GF-D8 (cell line): ENCODE measurements around the gene MIDN.
"Not testable (repeated sequence)": the region's sequence is repeated elsewhere in the genome, so short reads cannot be mapped to it uniquely, and the experiment has no call there.

ENCODE experiments used
- DNase-seq: peaks from one replicate; lab custom pipeline; 2025; lab: John Stamatoyannopoulos, UW

MIDN gene

DNA sequence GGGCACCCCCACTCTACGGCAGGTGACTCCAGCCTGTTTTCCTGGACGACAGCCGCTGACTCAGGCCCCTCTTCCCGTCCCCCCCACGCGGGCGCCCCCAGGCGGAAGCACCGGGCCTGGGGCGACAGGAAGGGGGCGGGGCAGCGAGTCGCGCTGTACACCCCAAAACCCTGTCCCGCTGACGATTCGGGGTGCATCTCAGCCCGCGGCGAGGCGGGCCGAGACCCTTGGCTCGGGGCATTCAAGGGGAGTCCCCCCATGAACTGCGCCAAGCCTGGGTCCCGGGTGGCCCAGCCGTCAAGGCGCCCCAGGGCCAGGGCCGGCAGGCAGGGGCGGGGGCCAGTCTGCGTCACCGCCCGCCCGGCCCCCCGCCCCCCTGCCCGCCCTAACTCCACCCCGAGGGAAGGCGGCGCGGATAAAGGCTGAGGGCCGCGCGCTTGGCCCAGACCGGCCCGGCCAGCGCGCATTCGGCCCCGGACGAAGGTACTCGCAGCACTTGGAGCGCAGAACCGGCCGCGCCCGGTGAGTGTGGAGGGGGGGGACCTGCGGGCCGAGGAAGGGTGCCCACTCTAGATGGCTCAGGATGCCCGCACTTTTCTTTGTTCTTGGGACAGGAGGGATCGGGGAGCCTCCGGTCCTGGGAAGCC lies at the start of gene MIDN:
MIDN (plus strand) TSS at position 445 of the 647 bp plus-strand sequence. CDS start 1,714 bp downstream, outside the sequence.
- DNase-seq, result peak; percentile 8

- DNase-seq, result no peak
These were observed 48.9 kb upstream of the MIDN start for GRCh38 chr19:1199531-1199930.

DNA sequence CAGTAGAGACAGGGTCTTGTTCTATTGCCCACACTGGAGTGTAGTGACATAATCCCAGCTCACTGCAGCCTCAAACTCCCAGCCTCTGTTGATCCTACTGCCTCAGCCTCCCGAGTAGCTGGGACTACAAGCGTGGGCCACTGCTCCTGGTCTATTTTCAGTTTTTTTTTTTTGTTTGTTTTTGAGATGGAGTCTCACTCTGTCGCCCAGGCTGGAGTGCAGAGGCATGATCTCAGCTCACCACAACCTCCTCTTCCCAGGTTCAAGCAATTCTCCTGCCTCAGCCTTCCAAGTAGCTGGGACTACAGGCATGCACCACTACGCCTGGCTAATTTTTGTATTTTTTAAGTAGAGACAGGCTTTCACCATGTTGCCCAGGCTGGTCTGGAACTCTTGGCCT lies 47.8 kb upstream of the MIDN start:
- not testable (repeated sequence) for DNase-seq

DNA sequence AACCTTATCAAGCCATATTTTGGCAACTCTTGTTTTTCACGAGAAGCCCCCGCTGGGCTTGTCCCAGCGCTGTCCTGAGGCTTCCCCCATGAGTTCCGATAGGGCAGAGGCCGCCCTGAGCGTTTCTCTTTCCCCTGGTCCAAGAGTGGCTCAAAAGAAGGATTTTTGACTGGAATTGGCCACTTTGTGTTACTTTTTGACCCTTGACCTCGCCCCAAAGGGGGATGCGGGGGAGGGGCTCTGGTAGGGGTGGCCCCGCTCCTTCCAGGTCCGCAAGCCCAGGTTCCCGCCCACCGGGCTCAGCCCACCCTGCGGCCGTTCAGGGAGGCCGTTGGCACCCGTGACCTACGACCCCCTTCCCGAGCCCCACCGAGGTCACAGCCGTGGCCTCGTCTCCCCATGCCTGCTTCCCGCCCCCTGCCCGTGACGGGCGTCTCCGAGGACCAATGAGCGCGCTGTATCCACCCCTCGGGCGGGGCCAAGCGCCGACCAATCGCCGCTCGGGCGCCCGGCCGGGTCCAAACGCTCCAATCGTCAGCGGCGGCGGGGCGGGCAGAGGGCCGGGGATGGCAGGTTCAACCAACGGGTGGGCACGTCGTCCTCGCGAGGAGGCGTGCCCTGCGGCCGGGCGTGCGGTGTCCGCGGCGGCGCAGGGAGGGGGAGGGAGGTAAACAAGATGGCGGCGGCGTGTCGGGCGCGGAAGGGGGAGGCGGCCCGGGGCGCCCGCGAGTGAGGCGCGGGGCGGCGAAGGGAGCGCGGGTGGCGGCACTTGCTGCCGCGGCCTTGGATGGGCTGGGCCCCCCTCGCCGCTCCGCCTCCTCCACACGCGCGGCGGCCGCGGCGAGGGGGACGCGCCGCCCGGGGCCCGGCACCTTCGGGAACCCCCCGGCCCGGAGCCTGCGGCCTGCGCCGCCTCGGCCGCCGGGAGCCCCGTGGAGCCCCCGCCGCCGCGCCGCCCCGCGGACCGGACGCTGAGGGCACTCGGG lies 43.0 kb upstream of the MIDN start, which contains the start of gene STK11:
STK11 (plus strand) TSS at position 665 of the 986 bp plus-strand sequence. CDS start 1,136 bp downstream, outside the sequence.
- peak; percentile 86 for DNase-seq

DNA sequence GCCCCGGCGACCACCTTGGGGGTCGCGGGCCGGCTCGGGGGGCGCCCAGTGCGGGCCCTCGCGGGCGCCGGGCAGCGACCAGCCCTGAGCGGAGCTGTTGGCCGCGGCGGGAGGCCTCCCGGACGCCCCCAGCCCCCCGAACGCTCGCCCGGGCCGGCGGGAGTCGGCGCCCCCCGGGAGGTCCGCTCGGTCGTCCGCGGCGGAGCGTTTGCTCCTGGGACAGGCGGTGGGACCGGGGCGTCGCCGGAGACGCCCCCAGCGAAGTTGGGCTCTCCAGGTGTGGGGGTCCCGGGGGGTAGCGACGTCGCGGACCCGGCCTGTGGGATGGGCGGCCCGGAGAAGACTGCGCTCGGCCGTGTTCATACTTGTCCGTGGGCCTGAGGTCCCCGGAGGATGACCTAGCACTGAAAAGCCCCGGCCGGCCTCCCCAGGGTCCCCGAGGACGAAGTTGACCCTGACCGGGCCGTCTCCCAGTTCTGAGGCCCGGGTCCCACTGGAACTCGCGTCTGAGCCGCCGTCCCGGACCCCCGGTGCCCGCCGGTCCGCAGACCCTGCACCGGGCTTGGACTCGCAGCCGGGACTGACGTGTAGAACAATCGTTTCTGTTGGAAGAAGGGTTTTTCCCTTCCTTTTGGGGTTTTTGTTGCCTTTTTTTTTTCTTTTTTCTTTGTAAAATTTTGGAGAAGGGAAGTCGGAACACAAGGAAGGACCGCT lies 42.1 kb upstream of the MIDN start:
- no peak for DNase-seq

- DNase-seq, result peak; percentile 37
These were observed 41.4 kb upstream of the MIDN start for GRCh38 chr19:1206864-1207450.

DNA sequence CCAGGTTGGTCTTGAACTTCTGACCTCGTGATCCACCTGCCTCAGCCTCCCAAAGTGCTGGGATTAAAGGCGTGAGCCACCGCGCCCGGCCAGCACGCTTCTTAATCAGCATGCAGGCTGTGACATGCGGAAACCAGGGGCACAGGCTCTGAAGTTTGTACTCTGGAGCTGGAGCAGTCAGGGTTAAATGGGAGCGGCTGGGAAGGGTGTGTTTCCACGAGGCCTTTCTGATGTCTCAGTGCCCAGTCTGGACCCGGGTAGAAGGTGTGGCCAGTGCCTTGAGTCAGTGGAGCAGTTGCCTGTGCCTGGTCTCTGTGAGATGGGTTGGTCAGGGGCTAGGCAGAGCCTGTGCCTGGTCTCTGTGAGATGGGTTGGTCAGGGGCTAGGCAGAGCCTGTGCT lies 39.6 kb upstream of the MIDN start:
- not testable (repeated sequence) for DNase-seq

DNA sequence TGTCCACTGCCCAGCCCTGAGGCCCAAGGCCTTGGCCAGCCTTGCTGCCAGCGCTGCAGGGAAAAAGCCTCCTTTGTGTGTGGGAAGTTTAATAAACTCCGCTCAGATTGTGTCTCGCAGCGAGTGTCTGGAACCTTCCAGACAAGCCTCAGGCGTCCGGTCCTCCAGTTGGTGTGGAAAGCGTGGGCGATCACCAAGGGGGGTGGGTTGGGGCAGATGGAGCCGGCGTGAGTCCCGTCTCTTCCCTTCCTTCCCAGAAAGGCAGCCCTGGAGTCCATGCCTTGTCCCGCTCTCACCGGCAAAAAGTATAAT lies 38.2 kb upstream of the MIDN start:
- no peak for DNase-seq

DNA sequence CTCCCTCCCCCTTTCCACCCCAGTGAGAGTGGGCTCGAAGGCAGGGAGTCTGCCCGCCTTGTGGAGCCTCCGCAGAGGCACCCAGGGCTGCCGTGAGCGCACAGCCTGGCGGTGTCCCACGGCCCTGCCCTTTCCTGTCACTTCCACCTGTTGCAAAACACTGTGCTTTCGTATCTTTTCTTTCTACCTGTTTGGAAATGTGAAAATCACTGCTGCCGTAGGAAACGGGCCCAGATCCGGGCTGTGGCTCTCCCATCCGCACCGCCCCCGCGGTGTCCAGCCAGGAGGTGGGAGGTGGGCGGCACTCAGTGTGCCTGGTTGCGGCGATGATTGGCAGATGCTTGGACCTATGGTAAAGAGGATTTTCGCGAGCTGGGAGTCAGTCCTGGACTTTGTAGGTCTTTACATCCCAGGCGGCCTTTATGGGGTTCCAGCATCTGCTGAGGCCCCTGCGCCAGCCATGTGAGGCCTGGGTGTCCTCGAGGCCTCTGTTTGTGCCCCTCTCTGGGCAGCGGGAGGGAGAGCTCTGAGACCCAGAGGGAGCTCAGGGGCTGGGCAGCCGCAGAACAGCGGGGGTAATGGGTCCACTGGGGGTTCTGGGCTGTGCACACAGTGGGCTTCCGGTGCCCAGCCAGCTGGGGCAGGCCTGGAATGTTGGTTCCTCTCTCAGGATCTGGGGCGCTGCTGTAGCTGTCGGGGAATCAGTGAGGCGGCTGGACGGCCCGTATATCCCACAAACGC lies 36.7 kb upstream of the MIDN start:
- no peak for DNase-seq

DNA sequence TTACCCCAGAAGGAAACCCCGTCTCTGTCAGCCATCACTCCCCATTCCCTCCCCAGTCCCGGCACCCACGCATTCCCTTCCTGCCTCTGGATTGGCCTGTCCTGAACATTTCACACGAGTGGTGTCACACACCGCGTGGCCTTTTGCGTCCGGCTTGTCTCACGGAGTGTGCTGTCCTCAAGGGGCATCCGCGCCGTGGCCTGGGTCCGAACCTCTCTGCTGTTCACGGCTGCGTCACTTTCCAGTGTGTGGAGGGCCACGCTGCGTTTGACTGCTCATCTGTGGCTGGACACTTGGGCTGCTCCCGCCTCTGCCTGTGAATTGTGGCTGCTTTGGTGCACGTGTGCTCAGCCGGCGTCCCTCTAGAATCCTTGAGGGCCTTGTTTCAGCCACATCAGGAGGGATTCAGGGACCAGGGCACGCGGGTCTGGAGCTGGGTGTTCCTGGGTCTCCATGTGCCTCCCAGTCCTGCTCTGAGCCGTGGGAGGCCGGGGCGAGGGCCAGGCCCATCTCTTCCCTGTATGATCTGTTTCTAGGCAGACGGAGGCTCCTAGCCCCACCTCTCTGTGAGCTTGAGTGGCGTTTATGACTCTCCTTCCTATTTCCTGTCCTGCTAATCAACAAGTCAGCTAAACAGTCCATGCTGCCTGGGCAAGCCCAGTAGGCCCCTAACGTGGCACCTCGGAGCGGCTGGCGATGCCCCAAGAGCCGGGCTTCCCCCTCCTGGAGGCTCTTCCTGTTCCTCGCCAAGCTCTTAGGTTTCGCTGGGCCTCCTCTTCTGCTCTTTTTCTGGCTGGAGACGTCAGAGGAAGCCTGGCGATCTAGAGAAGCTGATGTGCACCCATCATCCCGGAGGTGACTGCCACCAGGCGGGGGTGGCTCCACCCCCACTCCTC lies 34.7 kb upstream of the MIDN start:
- DNase-seq, result peak; percentile 69

- no peak for DNase-seq
These were observed 34.0 kb upstream of the MIDN start for GRCh38 chr19:1214299-1214861.

DNA sequence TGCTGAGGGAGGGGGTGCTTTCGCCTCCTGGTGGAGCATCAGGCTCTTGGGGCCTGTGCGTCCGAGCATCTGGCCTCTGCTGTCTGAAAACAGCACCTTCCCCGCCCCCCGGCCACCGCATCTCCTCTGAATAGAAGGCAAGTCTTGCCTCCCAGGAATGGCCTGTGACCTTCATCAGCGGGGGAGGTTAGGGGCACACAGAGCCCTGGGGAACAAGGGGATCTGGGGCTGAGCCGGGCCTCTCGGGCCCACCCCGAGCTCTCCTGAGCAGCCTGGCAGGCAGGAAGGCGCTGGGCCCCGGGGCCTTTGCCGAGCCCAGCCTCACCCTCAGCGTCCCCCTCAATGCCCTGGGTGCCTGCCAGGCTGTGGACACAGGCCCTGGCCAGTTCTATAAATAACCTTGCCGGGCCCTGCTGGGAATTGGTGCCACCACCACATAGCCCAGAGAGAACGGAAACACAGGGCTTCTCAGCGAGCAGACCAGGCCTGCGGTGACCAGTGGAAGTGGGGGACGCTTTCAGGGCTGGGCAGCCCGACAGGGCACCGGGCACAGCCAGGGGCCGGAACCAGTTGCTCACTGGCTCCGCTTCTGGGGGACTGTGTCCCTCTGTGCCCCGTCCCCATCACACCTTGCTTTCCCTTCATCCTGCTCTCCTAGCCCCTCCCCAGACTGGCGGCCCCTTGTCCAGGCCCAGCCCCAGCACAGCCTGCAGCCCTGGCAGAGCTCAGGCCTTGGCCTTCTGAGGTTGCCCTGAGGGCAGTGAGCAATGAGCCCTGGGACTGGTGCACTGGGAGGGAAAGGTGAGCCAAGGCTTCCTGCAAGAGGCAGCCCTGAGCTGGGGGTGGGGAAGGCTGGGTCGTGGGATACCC lies 33.3 kb upstream of the MIDN start:
- DNase-seq, result no peak

GRCh38 chr19:1216756-1217155 lies 31.6 kb upstream of the MIDN start:
- no peak for DNase-seq

- DNase-seq, result no peak
These were observed 31.0 kb upstream of the MIDN start for GRCh38 chr19:1217366-1217765.

DNA sequence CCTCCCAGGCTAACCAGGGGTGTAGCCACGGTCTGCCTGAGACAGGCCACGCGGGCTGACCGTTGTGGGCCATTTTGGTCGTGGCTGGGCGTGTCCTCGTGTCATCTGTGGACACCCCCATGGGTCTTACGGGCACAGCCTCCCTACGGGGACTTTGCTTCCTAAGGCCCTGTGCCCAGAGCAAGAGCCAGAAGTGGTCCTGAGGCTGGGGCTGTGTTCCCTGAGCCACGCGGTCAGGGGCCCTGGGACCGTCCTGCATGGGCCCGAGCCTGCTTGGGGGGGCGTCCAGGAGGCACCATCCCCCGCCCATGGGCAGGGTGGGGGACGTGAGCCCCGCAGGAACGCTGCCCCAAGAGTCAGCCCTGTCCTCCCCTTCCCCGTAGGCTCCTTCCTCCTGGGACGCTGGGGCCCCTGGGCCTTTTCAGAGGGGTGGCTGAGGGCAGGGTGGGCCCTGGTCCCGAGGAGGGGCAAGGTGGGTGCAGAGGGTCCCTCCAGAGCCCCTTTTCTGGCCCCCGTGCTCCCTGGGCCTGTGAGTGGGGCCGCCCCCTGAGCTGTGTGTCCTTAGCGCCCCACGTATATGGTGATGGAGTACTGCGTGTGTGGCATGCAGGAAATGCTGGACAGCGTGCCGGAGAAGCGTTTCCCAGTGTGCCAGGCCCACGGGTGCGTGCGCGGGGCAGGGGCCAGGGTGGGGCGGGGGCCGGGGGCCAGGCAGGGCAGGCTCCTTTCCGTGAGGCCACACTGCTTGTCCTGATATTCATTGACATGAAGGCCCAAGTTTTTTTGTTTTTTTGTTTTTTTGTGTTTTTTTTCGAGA lies 29.4 kb upstream of the MIDN start:
- DNase-seq, result no peak

GRCh38 chr19:1219786-1220476 lies 28.5 kb upstream of the MIDN start:
- DNase-seq, result no peak

DNA sequence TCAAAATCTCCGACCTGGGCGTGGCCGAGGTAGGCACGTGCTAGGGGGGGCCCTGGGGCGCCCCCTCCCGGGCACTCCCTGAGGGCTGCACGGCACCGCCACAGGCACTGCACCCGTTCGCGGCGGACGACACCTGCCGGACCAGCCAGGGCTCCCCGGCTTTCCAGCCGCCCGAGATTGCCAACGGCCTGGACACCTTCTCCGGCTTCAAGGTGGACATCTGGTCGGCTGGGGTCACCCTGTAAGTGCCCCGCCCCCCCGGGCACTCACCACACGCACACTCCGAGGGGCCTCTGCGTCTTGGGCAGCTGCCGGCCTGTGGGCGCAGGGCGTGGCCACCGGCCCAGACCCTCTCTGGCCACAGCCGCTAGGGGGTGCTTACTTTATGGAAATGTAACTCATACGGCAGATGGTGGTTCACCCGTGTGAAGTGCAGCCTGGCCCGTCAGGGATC lies 27.9 kb upstream of the MIDN start:
- no peak for DNase-seq
